GM19351 (cell line): Measurements from ENCODE around the gene ADAT1.

Source experiments
- ATAC-seq: cut with Tn5 transposase; IDR thresholded peaks from one replicate; pipeline ENCODE4 v1.9.1; 2021; ENCODE audit warnings: mild to moderate bottlenecking, moderate library complexity; ENCODE audit not compliant: unreplicated experiment

ADAT1 gene, protein sequence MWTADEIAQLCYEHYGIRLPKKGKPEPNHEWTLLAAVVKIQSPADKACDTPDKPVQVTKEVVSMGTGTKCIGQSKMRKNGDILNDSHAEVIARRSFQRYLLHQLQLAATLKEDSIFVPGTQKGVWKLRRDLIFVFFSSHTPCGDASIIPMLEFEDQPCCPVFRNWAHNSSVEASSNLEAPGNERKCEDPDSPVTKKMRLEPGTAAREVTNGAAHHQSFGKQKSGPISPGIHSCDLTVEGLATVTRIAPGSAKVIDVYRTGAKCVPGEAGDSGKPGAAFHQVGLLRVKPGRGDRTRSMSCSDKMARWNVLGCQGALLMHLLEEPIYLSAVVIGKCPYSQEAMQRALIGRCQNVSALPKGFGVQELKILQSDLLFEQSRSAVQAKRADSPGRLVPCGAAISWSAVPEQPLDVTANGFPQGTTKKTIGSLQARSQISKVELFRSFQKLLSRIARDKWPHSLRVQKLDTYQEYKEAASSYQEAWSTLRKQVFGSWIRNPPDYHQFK

DNA sequence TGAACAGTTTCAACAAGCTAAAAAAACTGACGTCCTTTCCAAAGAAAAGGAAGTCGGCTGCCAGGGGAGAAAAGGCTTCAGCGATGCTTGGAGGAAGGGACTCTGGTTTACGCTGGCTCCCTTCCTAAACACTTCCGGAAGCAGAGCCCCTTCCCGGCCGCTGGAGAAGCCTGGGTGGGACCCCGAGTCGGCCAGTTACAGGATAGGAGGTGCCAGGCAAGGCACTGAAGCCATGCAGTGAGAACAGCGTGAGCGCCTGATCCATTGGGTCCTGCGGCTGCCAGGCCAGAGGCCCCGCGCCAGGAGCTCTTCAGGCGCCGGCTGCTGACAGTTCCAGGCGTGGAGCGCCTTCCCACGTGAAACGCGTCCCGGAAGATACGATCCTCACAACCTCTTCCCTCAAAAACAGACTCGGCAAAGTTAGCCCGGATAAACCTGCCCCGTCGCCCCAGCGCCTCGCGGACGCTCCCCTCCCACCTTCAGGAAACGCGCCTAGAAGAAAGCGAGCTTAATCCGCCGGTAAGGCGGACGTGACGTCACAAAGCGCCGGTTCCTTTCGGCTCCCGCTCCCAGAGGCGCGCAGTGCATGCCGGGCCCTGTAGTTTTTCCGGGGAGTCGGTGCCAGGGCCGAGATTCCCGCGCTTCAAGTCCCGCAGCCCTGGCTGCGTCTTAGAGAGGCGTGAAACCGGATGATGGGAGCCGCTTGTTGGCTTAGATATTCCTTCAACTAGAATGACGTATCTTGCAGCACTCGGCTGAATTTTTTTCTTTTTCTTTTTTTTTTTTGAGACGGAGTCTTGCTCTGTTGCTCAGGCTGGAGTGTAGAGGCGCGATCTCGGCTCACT lies at the start of gene ADAT1:
TSS of gene ADAT1 (minus strand) at position 521 of the 845 bp plus-strand sequence. CDS start 2,482 bp downstream, outside the sequence.
- ATAC-seq: peak; percentile 92

DNA sequence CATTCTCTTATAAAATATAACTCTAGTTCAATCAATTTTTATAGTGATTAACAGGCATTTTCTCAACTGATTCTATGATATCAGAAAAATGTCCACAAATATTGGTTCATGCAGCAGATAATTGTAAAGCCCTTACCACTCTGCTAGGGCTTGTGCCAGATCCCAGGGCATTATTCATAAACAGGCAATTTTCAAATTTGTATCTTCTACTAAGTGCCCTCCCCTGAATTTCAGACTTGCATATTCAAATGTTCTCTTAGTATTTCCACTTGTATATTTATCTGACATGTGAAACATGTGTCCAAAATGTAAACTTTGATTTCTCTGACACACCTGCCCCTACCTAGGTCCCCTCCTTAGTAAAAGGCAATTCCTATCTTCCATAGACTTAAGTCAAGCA lies 44.4 kb upstream of the ADAT1 start:
- ATAC-seq: no peak

DNA sequence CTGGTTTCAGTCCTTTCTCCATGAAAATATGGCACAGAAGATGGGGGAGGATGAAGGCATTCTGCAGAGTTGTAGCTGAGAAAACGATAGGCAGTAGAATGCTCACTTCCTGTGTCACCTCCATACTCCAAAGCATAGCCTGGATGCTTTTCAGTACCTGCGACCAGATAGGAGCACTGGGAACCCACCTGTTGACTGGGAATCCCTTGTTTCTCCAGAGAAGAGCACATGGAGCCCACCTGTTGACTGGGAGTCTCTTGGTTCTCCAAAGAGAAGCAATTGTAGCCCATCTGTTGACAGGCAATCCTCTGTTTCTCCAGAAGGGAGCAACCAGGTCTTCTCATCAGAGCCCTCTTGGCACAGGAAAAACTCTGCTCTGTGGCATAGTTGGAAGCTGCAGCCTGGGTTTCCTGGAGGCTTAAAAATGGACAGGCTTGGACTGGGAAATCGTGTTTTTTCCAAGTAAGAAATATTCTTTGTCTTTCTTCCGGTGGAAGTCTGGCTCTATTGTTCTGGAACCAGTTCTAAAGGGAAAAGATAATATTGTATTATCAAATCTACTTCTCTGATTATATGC lies 37.7 kb upstream of the ADAT1 start:
- ATAC-seq: no peak

DNA sequence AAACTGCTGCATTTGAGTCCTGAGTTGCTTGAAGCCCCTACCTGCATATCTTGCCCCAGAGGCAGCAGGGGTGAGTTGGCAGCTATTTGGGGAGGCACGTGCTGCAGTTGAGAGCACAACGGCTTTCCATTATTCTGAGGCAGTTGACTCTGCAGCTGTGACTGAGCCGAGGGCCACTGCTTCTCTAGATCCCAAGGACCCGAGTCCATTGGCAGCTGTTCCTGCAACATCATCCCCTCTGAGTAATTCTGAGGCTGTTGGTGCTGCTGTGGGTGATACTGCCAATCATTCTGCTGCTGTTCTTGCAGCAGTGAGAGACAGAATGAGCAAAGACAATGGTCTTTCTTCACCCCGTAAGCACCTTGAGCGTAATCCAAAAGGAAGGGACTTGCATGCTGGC lies 37.2 kb upstream of the ADAT1 start:
- ATAC-seq: no peak

DNA sequence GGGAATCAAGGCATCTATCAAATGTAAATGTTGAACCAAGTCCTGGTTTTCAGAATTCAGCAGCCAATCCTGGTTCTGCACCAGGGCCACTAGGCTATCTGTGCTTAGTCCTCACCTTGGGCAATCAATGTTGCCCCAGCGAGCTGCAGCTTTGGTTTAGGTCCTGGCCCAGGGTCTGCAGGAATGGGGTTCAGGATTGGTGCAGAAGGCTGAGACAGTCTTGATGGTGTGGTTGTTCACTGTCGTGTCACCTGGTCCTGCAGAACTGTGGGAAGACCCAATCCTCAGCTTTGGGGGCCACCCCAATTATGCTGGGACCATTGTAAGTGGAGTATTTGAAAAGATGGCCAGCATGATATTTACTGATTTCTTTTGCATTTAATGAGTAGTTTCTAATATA lies 35.1 kb upstream of the ADAT1 start:
- ATAC-seq: no peak

DNA sequence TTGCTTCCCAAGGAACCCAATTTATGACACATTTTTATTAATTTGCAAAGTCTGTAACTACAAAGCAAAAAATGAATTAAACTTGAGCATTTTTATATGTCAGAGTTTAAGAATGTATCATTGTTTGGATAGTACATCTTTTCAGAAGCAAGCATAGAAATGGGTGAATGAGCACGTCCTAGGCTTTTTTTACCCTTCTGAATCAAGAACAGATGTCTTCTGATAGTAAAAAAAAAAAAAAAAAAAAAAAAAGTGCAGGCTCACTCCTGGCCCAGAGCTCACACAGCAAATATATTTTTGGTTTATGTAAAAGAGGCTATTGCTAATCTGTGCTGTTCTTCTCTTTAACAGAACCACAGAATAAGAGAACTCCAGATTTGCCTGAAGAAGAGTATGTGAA lies 30.8 kb upstream of the ADAT1 start:
- ATAC-seq: no peak

DNA sequence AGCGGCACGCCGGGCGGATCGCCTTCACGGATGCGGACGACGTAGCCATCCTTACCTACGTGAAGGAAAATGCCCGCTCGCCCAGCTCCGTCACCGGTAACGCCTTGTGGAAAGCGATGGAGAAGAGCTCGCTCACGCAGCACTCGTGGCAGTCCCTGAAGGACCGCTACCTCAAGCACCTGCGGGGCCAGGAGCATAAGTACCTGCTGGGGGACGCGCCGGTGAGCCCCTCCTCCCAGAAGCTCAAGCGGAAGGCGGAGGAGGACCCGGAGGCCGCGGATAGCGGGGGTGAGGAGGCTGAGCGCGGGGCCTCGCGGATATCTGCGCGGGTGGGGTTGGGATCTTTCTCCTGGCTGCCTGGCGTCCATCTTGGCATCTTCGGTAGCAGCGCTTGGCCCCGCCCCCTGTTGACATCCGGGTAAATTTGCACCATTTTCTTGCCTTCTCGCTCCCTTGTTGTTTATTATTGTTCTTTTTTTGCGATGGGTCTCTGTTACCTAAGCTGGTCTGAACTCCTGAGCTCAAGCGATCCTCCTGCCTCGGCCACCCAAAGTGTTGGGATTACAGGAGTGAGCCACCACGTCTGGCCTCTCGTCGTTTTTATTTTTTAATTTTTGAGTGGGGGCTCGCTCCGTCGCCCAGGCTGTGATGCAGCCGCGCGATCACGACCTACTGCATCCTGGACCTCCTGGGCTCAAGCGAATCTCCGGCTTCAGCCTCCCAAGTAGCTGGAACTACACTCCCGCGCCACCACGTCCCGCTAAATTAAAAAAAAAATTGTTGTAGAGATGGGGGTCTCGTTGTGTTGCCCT lies 25.4 kb upstream of the ADAT1 start:
- peak; percentile 34 for ATAC-seq

DNA sequence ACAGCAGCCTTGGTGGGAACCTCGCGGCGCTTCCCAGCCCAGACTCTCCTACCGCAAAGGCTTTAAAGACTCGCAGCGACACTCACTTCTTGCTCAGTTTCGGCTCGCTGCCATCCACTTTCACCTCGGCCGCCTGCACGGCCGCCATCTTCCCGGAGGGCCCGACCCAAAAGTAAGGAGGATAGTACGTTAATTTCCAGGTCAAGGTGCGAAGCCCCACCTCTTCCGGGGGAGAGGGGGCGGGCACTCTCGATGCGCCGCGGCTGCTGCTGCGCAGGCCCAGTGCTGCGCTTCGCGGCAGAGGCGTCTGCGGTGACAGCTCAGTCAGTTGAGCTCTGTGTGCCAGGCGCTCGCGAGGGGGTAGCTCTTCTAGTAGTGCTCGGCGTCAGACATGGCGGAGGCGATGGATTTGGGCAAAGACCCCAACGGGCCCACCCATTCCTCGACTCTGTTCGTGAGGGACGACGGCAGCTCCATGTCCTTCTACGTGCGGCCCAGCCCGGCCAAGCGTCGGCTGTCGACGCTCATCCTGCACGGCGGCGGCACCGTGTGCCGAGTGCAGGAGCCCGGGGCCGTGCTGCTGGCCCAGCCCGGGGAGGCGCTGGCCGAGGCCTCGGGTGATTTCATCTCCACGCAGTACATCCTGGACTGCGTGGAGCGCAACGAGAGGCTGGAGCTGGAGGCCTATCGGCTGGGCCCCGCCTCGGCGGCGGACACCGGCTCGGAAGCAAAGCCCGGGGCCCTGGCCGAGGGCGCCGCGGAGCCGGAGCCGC lies 24.6 kb upstream of the ADAT1 start, which contains the start of the genes KARS1 and TERF2IP:
TSS of gene KARS1 (minus strand) at position 174 of the 773 bp plus-strand sequence. CDS start at position 148, 26 bp downstream.
TSS of gene TERF2IP (plus strand) at position 282 of the 773 bp plus-strand sequence. CDS start at position 392, 110 bp downstream.
- peak; percentile 80 for ATAC-seq

DNA sequence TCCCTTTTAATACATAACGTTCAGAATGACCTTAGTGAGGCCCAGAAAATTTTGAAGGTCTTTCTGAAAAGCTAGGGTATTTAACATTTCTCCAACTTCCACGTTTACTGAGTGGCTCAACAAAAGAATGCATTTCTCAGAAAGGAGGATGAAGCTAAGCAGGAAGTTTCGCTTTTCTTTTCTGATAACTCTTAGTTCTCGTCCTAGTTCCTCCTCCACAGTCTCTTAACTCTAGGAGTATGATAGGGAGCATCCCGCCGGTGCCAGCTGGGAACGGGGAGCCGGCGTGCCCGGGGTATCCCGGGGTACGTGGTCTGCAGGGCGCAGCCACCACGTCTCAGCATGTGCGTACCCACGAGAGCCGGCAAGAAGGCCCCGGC lies 24.0 kb upstream of the ADAT1 start:
- ATAC-seq: peak; percentile 15

DNA sequence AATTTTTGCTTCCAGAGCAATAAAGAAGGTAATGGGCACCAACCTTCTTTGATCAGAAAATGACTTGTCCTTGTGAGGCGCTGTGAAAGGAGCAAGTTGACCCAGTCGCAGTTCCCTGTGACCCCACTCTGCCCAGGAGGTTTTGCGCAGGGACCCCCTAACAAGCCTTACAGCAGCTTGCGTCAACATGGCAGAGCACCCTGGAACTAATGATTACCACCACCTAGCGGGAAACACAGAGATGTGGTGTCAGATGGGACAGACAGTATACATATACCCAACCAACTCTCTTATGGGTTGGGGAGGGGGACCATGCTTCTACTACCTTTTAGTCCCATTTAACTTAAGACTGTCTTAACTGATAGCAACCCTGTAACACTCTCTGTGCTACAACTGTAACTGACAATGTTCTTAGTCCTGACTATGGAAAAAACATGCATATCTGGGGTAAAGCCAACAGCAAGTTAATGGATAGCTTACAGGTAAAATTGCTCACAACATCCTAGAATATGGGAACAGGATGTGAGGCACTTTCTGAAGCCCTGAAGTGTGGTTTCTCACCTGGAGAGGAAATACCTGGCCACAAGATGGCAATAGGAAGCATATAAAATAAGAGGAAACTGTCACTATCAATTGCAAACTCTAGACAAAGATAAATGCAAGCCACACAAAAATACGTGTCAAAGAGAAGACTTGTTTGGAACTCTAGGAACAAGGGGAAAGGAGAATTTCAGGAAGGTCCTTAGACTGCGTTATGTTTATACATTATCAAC lies 21.3 kb upstream of the ADAT1 start:
- no peak for ATAC-seq

DNA sequence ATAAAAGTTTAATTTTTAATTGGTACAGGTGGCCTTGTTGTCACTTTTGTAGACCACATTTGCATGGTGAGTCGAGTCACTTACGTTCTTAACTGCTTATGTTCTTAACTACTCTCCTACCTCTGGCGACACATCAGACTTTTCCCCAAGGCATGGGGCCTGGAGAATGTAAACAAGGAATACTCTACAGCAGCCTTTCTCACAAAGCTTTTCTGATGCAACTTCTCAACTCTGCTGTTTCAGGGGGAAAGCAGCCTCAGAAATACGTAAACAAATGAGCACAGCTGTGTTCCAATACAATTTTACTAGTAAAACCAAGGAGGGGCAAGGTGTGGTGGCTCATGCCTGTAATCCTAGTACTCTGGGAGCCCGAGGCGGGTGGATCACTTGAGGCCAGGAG lies 17.5 kb upstream of the ADAT1 start:
- no peak for ATAC-seq

DNA sequence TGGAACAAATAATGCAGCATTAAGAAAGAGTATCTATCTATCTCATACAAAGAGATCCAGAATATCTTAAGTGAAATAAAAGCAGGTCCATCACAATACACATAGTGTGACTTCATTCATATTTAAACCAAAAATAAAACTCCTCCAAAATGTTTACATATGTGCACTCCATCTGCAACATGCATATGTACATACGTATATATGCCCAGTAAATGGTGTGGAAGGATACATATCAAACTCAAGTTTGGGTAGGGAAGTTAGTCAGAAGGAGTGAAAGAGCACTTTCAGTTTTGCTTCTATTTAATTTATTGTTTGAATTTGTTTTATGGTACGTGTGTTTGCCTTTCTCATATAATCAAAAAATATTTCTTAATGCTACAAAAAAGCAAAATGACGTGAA lies 12.0 kb upstream of the ADAT1 start:
- no peak for ATAC-seq

DNA sequence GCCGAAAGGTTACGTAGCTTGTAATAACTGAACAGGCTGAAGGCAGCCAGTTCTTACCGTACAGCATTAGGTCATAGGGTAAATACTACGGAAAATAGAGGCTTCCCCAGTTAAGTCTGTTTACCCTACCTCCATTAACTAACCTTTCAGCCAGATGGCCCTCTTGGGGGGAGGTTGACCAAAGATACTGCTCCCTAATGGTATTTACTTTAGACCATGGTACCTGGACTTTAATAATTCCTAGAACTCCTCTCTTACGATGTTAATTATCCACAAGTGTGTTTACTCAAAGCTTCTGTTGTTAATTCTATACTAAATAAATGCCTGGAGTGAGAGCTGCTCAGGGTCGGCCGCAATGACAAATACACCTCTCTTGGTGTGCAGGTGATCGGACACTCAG lies 9.8 kb upstream of the ADAT1 start:
- ATAC-seq: no peak

DNA sequence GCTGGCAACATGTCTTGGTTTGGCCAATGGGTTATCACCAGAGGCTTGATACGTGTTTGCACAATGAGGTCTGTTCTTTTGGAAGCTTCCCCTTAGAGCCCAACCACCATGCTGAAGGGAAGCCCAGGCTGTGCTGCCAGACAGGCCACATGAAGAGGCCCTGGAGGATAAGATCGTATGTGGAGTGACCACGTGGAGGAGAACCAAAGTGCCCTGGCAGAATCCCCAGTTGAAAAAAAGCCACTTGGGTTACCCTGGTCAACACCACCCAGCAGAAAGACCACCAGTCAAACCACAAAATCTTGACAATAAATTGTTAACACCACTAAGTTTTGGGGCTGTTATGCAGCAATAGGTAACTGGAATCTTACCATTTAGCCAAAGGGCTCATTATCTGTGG lies 7.0 kb upstream of the ADAT1 start:
- ATAC-seq: no peak

DNA sequence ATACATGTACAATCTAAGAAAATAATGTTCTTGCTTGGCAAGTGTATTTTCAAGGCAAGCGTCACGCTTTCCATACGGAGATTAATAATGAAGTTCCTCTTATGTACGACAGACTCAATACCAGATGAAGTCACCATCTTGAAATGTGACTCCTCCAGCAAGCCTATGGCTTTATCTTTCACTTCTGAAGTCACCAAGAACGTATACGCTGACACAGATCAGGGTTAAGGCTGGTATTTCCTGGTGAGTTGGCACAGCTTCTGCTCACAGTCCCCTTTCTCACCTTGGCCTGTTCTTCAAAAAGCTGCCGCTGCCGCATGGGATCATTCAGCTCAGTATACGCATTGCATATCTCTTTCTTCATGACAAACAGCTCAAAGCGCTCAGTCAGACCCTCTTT lies 6.1 kb upstream of the ADAT1 start:
- ATAC-seq: no peak

DNA sequence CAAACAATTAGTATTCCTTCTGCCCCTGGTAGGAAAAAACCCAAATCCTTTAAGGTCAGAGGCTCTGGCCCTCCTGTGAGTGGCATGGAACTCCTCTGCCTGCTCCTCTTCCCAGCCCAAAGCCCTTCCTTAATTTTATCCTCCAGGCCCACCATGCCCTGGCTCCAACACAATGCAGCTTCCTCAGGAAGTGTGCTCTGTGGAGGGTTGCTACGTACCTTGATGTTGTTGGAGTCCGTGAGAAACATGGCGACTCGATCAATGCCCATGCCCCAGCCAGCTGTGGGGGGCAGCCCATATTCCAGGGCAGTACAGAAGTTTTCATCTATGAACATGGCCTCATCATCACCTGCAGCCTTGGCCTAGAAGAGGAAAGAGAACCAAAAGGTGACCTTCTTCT lies 5.3 kb upstream of the ADAT1 start:
- ATAC-seq: no peak

DNA sequence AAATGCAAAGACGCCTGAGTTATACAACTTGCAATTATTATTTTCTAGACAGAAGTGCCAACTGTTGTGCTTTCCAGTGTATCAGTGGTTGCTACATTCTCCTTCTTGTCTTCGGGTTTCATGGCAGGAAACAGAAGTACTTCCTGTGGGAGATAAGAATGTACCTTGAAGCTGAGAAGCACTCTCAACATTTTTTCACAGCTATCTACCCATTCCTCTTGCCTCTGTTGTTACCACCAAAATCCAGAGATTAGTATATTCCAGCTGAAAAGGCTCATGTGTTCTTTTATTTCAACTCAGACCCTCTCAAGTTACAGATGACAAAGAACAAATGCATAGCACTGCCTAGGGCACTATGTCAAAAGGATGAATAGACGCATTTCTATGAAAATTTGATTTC lies 4.8 kb upstream of the ADAT1 start:
- no peak for ATAC-seq

DNA sequence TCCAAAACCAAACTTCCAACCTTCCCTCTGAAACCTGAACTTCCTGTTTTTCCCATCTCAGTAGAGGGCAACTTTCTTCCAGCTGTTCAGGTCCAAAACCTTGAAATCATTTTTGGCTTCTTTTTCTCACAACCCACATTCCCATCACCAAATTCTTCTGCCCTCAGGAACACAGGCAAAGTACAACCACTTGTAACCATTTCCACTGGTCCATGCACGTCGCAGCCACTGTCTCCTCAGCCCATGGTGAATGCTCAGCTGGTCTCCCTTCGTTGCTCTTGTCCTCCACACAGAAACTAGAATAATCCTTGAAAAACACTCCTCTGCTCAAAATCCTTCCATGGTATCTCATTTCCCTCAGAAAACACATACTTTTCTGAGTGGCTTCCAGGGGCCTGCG lies 3.7 kb upstream of the ADAT1 start:
- ATAC-seq: no peak

DNA sequence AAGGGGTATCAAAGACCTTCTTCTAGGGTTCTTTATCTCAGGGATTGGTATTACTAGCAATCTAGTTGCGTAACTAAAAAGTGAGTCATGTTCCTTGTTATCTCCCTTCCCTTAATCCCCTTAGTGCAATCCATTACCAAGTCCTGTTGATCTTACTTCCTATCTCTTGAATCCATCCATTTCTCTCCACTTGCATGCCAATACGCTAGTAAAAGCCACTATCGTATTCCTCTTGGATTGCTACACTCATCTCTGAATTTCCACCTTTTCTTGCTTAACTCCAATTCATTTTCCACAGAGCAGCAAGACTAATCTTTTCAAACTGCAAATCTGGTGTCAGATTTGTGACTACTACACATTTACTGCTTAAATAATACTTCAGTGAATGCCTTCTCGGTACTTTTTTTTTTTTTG lies 1.8 kb upstream of the ADAT1 start:
- ATAC-seq: no peak
